NCI-H2107 treated with DMSO at 0.1 percent for 48 hours (cell line): ENCODE measurements around the gene FUT3.

ENCODE experiments used
- DNase-seq: peaks from one replicate; lab custom pipeline; 2025; ENCODE audit not compliant: unreplicated experiment; lab: John Stamatoyannopoulos, UW

FUT3 gene

DNA sequence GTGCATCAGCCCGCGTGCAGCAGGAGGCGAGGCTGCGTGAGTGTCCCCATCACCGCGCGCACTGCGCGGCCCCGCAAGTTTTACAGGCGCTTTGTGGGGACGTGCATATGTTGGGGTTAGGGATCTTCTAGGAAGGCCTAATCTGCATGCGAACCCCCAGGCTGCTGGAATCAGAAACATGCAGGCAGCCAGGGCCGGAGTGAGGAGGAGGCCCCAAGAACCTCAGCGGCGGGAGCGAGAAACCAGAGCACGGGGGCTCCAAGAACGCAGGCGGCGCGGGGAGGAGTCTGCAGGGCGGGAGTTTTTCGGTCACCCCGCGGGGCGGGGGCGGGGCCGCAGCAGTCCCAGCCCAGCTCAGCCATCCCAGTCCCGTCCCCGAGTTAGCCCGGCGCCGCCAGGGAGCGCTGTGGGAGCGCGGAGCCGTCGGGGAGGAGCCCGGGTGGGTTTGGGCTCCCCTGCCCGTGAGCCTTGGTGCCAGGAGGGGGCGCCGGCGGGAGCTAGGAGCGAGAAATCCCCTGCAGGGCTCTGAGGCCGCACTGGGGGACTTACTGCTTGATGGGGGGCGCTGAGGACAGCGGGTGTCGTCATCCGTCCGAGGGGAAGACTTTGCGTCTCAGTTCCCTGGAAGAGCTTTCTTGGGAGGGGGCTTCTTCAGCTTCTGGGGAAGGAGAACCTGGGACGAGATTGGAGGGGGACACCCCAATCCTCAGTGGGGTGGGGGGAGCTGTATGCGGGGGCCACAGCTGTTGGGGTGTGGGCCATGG lies 47.3 kb downstream of the FUT3 start:
- DNase-seq = peak; percentile 82

GRCh38 chr19:5803441-5803751 lies 47.9 kb downstream of the FUT3 start:
- DNase-seq = no peak

GRCh38 chr19:5801796-5802619 lies 49.2 kb downstream of the FUT3 start:
- DNase-seq = no peak

GRCh38 chr19:5800361-5801270 lies 50.6 kb downstream of the FUT3 start:
- no peak for DNase-seq

- peak; percentile 28 for DNase-seq
Observed at GRCh38 chr19:5799247-5800241, 51.7 kb downstream of the FUT3 start.

DNA sequence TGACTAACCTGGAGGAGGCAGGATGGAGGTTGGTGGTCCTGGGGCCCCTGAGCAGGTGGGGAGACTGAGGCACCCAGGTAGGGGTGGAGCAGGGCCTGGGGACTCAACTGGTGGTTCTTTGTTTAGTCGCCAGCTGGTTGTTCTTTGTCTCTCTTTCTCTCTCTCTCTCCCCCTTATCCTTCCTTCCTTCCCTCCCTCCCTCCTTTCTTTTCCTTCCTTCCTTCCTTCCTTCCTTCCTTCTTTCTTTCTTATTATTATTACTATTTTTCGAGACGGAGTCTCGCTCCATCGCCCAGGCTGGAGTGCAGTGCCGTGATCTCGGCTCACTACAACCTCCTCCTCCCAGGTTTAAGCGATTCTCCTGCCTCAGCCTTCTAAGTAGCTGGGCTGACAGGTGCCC lies 53.0 kb downstream of the FUT3 start:
- no peak for DNase-seq

- no peak for DNase-seq
Observed at GRCh38 chr19:5795382-5795919, 55.8 kb downstream of the FUT3 start.

GRCh38 chr19:5793188-5793587 lies 58.1 kb downstream of the FUT3 start:
- no peak for DNase-seq
